Measurements from ENCODE around the gene EFCAB6. TPM values are rescaled to one million over a fixed set of nuclear protein-coding genes. Genes with fewer than 3 reads are reported as not detected.

The EFCAB6 gene
- total and polyA plus RNA-seq, 2 donors (not counting 1 experiment from before 2014, with no cell fraction given) = 0.07 to 0.10 TPM

DNA sequence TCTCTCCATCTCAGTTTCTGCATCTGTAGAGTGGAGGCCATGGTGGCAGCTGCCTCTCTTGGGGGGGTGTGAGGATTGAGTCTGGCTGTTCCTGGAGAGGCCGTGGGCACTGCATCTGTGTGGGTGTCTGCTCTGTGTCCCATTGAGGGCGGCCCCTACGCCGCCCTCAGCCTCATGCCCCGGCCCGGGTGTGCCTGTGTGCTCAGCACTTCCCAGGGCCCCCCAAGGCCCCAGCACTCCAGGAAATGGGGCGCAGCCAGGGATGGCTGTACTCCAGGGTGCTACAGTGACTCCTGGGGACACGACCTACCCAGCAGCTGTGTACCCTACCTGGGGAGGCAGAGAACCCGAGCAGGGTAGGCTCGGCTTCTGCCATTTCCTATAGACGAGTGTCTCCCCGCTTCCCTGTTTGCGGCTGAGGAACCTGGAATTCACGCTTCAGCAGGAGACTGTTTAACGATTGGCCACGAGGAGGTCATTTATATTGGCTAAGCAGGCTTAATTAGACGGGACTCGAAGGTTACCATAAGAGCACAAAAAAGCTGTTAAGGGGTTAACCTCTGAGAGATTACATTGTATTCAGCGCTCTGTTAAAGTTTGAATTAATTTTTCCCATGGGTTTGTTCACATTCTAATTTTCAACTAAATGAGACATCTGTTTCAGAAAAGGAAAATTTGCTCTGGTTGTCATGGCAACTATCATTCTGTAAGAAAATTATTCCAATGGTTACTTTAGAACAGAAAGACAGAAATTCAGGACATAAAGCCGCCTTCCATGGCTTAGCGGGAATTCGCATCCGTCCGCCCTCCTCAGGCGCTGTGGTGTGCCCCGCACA is 323.9 kb downstream of the EFCAB6 start:
- Histone ChIP-seq H3K9me3 (ENCODE audit: control extremely low read depth in 1 of 3, control insufficient read depth in 2 of 3, insufficient read depth in 1 of 3, low read length in 2 of 3) (peaks cover 0 to 6% (median 0%) of the 10 kb centered on the region in 3 donors), H3K27ac (ENCODE audit: low read length in 2 of 2) (no peak overlapping the region), H3K27me3 (replicated peaks in 1 of 4; ENCODE audit: control extremely low read depth in 1 of 4, control insufficient read depth in 3 of 4, insufficient read depth in 4 of 4, low read length in 3 of 4) (no peaks in the 10 kb centered on the region), H3K79me2 (ENCODE audit: control insufficient read depth, insufficient read depth, low read length) (no peaks in the 10 kb centered on the region), H3K4me3 (ENCODE audit: control extremely low read depth in 1 of 5, extremely low read depth in 1 of 5, insufficient read depth in 1 of 5, low read depth in 2 of 5, low read length in 4 of 5) (no peak overlapping the region), H2AFZ (ENCODE audit: insufficient read depth, low read depth, low read length, poor library complexity, severe bottlenecking) (no peak overlapping the region), H3K4me1 (ENCODE audit: control insufficient read depth in 2 of 2, insufficient read depth in 2 of 2, low read length in 2 of 2) (no peaks in the 10 kb centered on the region), H4K20me1 (ENCODE audit: control insufficient read depth, insufficient read depth, low read length, poor library complexity, severe bottlenecking) (no peaks in the 10 kb centered on the region), H3K36me3 (replicated peaks in 1 of 2; ENCODE audit: control extremely low read depth in 1 of 2, control insufficient read depth in 1 of 2, extremely low read depth in 1 of 2, insufficient read depth in 2 of 2, low read length in 1 of 2) (no peaks in the 10 kb centered on the region), H3K4me2 (replicated peaks; ENCODE audit: low read depth, low read length, poor library complexity, severe bottlenecking) (no peak overlapping the region), H3K9ac (ENCODE audit: low read length) (no peak overlapping the region)
- TF ChIP-seq, protein P1, sequence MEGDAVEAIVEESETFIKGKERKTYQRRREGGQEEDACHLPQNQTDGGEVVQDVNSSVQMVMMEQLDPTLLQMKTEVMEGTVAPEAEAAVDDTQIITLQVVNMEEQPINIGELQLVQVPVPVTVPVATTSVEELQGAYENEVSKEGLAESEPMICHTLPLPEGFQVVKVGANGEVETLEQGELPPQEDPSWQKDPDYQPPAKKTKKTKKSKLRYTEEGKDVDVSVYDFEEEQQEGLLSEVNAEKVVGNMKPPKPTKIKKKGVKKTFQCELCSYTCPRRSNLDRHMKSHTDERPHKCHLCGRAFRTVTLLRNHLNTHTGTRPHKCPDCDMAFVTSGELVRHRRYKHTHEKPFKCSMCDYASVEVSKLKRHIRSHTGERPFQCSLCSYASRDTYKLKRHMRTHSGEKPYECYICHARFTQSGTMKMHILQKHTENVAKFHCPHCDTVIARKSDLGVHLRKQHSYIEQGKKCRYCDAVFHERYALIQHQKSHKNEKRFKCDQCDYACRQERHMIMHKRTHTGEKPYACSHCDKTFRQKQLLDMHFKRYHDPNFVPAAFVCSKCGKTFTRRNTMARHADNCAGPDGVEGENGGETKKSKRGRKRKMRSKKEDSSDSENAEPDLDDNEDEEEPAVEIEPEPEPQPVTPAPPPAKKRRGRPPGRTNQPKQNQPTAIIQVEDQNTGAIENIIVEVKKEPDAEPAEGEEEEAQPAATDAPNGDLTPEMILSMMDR (IDR thresholded peaks at IDR 0.05) = no peak
- TF ChIP-seq EZH2 (IDR thresholded peaks at IDR 0.05; ENCODE audit: borderline replicate concordance, insufficient read depth, low read depth, low read length, poor library complexity, severe bottlenecking) = no peak
- intact Hi-C loops (cut with micrococcal nuclease) = no loop called here
- no peak overlapping the region for H3K27ac Mint-ChIP-seq
- H3K27me3 Mint-ChIP-seq = peaks cover 10% of the 10 kb centered on the region
- CTCF ChIA-PET = no interaction called here
- WGBS (ENCODE audit: insufficient coverage) = 87% methylated on average over 23 of the region's 26 CpGs
- ATAC-seq (ENCODE audit: low read depth) (no peak), DNase-seq (no peak)
- POLR2A ChIA-PET = no interaction called here
- H3K9me3 Mint-ChIP-seq (ENCODE audit: insufficient read depth) = no peaks in the 10 kb centered on the region
- no peak overlapping the region for H3K4me3 Mint-ChIP-seq
- H3K4me1 Mint-ChIP-seq = no peaks in the 10 kb centered on the region

DNA sequence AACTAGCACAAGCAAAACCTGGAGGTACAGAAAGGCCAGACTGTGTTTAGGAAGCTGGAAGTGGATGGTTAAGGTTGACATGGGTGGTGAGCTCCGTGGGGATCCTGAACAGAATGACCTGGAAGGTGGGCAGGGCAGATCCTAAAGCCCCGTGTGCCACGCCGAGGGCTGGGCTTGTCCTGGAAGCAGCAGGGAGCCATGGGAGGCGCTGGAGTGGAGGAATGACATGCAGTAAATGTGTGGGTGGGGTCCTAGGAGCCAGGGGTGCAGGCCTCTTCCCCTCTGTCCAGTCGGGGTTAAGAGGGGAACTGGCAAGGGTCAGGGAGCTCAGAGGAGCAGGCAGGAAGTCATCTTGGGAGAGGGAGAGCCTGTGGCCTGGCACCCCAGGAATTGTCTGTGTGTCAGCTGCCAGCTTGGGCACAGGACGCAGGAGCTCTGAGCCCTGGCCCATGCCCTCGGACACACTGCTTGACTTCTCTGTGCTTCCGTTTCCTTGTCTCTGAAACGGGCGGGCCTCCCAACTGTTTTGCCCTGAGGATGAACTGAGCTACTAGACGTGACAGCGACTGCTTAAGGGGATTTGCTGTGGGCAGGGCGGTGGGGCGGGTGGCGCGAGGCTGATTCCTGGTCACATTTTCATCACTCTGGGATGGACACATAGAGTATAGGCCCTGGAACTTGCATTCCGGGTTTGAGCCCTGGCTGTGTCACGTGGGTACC is 324.6 kb downstream of the EFCAB6 start:
- H4K20me1 ChIP-seq (ENCODE audit: control insufficient read depth, insufficient read depth, low read length, poor library complexity, severe bottlenecking) = no peaks in the 10 kb centered on the region
- peaks cover 0 to 4% (median 0%) of the 10 kb centered on the region in 3 donors for H3K9me3 ChIP-seq (ENCODE audit: control extremely low read depth in 1 of 3, control insufficient read depth in 2 of 3, insufficient read depth in 1 of 3, low read length in 2 of 3)
- ChIA-PET POLR2A (no interaction called here), CTCF (no interaction called here)
- no peaks in the 10 kb centered on the region for H3K4me1 Mint-ChIP-seq
- no peak overlapping the region for H2AFZ ChIP-seq (ENCODE audit: insufficient read depth, low read depth, low read length, poor library complexity, severe bottlenecking)
- ATAC-seq (ENCODE audit: low read depth) (no peak), DNase-seq (no peak)
- TF ChIP-seq, protein P1 (IDR thresholded peaks at IDR 0.05) = no peak
- no peaks in the 10 kb centered on the region for H3K79me2 ChIP-seq (ENCODE audit: control insufficient read depth, insufficient read depth, low read length)
- H3K4me1 ChIP-seq (ENCODE audit: control insufficient read depth in 2 of 2, insufficient read depth in 2 of 2, low read length in 2 of 2) = peaks cover 0 to under 1% of the 10 kb centered on the region in 2 donors
- H3K4me3 ChIP-seq (ENCODE audit: control extremely low read depth in 1 of 5, extremely low read depth in 1 of 5, insufficient read depth in 1 of 5, low read depth in 2 of 5, low read length in 4 of 5) = no peak overlapping the region
- 85% methylated on average over 18 of the region's 19 CpGs for WGBS (ENCODE audit: insufficient coverage)
- intact Hi-C loops (cut with micrococcal nuclease) = no loop called here
- H3K27ac ChIP-seq (ENCODE audit: low read length in 2 of 2) = no peak overlapping the region
- H3K9ac ChIP-seq (ENCODE audit: low read length) = no peak overlapping the region
- no peaks in the 10 kb centered on the region for H3K36me3 ChIP-seq (replicated peaks in 1 of 2; ENCODE audit: control extremely low read depth in 1 of 2, control insufficient read depth in 1 of 2, extremely low read depth in 1 of 2, insufficient read depth in 2 of 2, low read length in 1 of 2)
- H3K4me3 Mint-ChIP-seq = no peak overlapping the region
- no peak overlapping the region for H3K4me2 ChIP-seq (replicated peaks; ENCODE audit: low read depth, low read length, poor library complexity, severe bottlenecking)
- no peak overlapping the region for H3K27ac Mint-ChIP-seq
- no peaks in the 10 kb centered on the region for H3K9me3 Mint-ChIP-seq (ENCODE audit: insufficient read depth)
- no peaks in the 10 kb centered on the region for H3K27me3 ChIP-seq (replicated peaks in 1 of 4; ENCODE audit: control extremely low read depth in 1 of 4, control insufficient read depth in 3 of 4, insufficient read depth in 4 of 4, low read length in 3 of 4)
- H3K27me3 Mint-ChIP-seq = peaks cover 10% of the 10 kb centered on the region
